Panc1 (cell line): ENCODE data around the gene TMEM175.

Experiments
- CTCF ChIP-seq: fragments of 450-650 bp; IDR thresholded peaks from 2 replicates; pipeline ENCODE4 v1.5.1; 2017; ENCODE audit warnings: mild to moderate bottlenecking
- POLR2AphosphoS5 ChIP-seq: IDR thresholded peaks from 2 replicates; pipeline ENCODE4 v1.6.1; 2012; ENCODE audit warnings: mild to moderate bottlenecking, low read depth, low read length, moderate library complexity
- REST ChIP-seq, 2 experiments: IDR thresholded peaks; 2 replicates each; pipeline ENCODE4 v1.6.1; 2011 to 2012; ENCODE audit warnings: low read depth in 2 of 2, control low read depth in 1 of 2, low read length in 1 of 2, mild to moderate bottlenecking in 1 of 2, moderate library complexity in 1 of 2; ENCODE audit not compliant: insufficient read depth in 1 of 2
- SIN3A ChIP-seq: IDR thresholded peaks from 2 replicates; pipeline ENCODE4 v1.6.1; 2012; ENCODE audit warnings: low read depth, mild to moderate bottlenecking, low read length, moderate library complexity, borderline replicate concordance; ENCODE audit not compliant: insufficient read depth

DNA sequence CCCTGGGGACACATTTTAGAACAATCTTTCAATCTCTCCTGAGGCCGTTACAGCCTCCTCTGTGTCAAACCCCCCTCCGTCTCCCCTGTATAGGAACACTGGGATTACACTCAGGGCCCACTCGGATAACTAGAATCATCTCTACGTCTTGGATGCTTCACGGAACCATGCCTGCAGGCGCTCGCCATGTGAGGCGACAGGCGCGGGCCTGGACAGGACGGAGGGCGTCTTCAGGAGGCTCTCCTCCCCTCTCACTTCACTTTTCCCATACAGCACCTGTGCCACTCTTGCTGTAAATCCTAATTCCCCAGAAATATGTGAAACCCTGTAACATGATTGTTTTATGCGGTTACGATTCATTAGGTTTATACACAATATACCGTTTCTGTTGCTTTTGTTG lies 50.6 kb downstream of the TMEM175 start:
- TF ChIP-seq CTCF (no peak), POLR2AphosphoS5 (no peak), REST (IDR thresholded peaks at IDR 0.05; ENCODE audit: insufficient read depth in 1 of 2, low read depth in 2 of 2, low read length in 1 of 2) (no peak), SIN3A (no peak)
